ES-I3 (cell line): Measurements from ENCODE around the gene KRTAP4-12.
"Not testable (repeated sequence)": the region's sequence is repeated elsewhere in the genome, so short reads cannot be mapped to it uniquely, and the experiment has no call there.

Experiments used
- H3K36me3 ChIP-seq: 2 replicates; pipeline ENCODE4 v1.6.1; 2013; ENCODE audit warnings: mild to moderate bottlenecking, low read length, control low read depth, moderate library complexity; ENCODE audit not compliant: insufficient read depth
- H3K4me1 ChIP-seq: 2 replicates; pipeline ENCODE4 v1.6.1; 2013; ENCODE audit warnings: mild to moderate bottlenecking, control low read depth, low read length; ENCODE audit not compliant: insufficient read depth
- H3K9ac ChIP-seq: 2 replicates; pipeline ENCODE4 v1.6.1; 2013; ENCODE audit warnings: low read depth, mild to moderate bottlenecking, low read length, moderate library complexity
- H3K9me3 ChIP-seq: 2 replicates; pipeline ENCODE4 v1.6.1; 2013; ENCODE audit warnings: mild to moderate bottlenecking, low read length, moderate library complexity; ENCODE audit not compliant: control insufficient read depth, insufficient read depth

KRTAP4-12 gene

DNA sequence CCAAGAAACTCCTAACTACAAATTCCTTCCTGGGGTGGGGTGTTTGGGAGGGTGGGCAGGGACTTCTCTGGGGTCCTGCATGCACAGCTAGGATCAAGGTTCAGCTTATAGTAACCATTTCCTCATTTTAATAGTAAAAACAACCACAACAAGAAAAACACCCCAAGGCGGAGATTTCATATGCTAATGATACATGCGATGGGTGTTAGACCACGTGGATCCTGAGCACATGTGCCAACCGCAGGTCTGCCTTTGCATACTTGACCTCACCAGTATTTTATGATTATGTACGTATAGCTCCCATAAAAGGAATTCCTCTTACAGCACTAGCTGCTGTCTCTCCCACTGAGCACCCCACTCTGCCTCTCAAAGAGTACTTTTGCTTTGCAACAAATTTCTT lies 7.7 kb downstream of the KRTAP4-12 start:
- Histone ChIP-seq H3K4me1 (no peaks in the 10 kb centered on the region), H3K36me3 (no peaks in the 10 kb centered on the region), H3K9me3 (peaks cover 8% of the 10 kb centered on the region), H3K9ac (no peak overlapping the region)

DNA sequence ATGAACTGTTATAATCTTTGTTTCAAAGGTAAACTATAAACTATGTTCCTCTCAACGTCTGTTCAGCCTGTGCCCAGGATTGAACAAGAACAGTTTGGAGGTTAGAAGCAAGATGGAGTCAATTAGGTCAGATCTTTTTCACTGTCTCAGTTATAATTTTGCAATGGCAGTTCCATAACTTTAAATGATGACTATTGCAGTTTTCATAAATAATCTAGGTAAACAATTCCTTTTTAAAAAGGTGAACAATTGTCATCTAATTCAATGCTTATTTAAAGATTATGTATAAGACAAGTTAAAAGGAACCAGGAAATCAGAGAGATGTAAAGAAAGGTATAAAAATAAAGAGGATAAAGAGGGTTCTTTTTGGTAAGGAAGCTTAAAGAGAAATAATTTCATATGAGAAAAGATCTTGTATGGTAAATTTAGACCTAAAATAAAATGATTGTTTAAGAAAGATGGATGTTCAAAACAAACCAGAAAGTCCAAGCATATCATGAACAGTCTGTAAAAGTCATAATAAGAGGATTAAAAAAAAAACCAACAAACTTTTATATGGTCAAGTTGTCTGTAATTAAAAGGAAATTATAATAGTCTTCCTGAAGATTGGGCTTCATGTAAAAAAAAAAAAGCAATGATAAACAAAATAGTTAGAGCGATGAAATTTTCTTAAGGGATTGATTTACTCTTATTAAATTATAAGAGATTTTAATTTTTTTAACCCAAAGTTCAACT lies 12.7 kb downstream of the KRTAP4-12 start:
- H3K4me1 ChIP-seq, result no peaks in the 10 kb centered on the region
- no peak overlapping the region for H3K9ac ChIP-seq
- peaks cover 8% of the 10 kb centered on the region for H3K9me3 ChIP-seq
- no peaks in the 10 kb centered on the region for H3K36me3 ChIP-seq

DNA sequence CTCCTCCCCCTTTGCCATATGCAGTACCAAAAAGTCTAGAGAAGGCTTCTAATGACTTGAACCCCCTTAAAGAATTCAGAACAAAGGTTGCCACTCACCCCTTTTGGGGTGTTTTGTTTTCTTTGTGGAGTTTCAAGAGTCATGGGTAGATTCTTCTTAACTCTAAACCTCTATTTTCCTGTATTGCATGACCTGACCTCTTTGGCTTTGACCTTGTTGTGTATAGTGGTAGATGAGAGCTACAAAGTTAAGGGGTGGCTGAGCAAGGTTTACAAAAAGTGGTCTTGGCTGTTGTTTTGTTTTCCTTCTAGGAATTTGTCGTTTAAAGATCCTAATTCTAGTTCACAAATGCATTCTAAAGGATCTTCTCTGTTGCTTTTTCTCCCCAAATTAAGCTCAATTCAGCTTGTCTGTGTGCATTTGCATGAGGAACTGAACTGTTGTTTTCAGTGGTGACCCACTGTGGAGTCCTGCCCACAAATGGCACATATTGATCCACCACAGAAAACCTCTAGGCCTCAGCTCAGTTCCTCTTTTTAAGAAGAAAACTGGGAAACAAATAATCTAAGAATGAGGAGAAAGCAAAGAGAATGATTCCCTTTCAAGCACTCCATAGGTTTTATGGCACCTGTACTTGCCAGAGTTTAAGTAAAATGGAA lies 15.1 kb downstream of the KRTAP4-12 start:
- not testable (repeated sequence) for H3K4me1 ChIP-seq, H3K36me3 ChIP-seq, H3K9ac ChIP-seq, H3K9me3 ChIP-seq

DNA sequence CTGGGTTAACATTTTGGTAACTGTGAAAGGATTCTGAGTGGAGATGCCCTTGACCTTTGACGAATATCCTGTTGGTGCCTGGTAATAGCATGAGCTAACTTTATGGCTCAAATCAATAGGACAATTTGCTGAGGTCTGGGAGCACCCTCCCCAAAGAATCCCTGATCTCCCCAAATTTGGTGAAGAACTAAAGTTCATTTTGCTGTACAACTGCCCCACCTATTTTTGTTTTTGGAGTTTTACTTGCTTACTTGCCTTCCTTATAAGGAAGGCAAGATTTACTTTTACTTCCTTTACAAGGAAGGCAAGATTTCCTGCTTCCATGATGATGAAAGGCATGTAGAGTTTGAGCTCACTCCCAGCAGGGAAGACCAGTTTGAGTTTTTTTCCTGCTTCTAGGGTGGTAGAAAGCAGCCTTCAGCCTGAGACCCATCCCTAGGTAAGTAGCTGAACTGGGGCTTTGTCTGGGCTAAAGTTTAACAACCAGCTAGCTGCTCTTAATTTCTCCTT lies 16.0 kb downstream of the KRTAP4-12 start:
- no peak overlapping the region for H3K9ac ChIP-seq
- no peaks in the 10 kb centered on the region for H3K4me1 ChIP-seq
- H3K36me3 ChIP-seq, result no peaks in the 10 kb centered on the region
- peaks cover 4% of the 10 kb centered on the region for H3K9me3 ChIP-seq

DNA sequence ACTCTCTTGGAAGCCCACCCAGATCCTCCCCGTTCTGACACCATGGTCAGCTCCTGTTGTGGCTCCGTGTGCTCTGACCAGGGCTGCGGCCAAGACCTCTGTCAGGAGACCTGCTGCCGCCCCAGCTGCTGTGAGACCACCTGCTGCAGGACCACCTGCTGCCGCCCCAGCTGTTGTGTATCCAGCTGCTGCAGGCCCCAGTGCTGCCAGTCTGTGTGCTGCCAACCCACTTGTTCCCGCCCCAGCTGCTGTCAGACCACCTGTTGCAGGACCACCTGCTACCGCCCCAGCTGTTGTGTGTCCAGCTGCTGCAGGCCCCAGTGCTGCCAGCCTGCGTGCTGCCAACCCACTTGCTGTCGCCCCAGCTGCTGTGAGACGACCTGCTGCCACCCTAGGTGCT lies 18.6 kb downstream of the KRTAP4-12 start, which contains the start of gene KRTAP4-9:
KRTAP4-9 (plus strand) TSS at position 43 of the 400 bp plus-strand sequence; CDS start at position 43, 0 bp downstream.
- H3K9ac ChIP-seq, H3K9me3 ChIP-seq, H3K36me3 ChIP-seq, H3K4me1 ChIP-seq: not testable (repeated sequence)

DNA sequence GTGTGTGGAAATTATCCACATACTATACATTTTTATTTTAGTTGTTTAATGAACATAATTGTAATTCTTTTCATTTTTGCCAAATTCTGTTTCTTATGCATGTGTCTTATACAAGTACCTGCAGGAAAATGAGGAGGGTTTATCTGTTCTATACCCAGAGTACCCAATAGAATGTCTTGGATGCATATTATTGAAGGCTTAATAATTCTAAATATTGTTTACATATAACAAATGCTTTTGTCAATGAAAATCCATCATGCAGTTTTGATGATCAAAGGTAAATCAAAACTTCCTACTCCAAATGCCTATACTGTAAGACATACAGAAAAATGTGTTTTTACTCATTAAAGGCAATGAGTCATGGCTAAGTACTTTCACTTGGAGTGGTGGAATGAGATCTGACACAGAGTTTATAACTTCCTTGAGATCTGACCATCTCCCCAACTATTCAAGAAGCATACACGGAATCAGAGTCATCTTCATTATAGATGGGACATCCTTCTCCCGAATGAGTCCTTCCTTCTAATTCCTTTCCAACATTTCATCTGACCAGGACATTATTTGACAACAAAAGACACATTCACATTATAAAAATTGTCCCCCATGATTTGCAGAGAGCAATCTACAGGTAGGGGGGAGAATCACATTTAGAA lies 19.5 kb downstream of the KRTAP4-12 start:
- H3K4me1 ChIP-seq, H3K9me3 ChIP-seq, H3K36me3 ChIP-seq, H3K9ac ChIP-seq: not testable (repeated sequence)

DNA sequence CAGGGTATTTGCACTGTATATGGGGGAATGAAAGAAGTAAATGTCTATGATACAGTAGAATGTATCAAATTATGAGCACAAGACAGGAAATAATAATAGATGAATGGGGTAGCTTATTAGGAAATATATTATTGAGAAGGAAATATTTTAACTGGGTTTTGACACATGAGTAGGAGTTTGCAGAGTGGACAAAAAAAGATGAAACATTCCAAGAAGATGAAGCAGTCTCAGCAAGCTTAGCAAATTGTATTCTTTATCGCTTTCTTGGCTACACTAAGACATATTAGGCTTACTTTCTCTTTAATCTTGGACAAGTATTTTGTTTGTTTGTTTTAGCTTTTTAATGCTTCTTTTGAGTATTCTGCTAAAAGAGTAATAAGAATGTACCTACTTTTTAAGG lies 20.1 kb downstream of the KRTAP4-12 start:
- Histone ChIP-seq H3K9me3 (no peaks in the 10 kb centered on the region), H3K4me1 (no peaks in the 10 kb centered on the region), H3K36me3 (no peaks in the 10 kb centered on the region), H3K9ac (no peak overlapping the region)

DNA sequence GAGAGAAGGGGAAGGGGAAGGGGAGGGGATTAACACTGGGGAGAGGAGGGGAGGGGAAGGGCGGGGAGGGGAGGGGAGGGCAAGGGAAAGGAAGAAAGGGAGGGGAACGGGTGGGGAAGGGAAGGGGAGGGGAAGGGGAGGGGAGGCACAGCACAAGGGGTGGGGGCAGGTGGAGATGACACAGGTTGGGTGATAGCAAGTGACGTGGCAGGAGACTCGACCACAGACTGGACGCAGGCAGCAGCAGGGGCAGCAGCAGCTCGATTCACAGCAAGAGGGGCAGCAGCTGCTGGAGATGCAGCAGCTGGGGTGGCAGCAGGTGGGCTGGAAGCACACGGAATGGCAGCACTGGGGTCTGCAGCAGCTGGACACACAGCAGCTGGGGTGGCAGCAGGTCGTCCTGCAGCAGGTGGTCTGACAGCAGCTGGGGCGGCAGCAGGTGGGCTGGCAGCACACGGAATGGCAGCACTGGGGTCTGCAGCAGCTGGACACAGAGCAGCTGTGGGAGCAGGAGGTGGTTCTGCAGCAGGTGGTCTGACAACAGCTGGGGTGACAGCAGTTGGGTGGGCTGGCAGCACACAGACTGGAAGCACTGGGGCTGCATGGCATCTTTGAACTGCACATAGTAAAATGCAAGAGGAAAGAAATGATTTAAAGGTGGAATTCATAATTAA lies 22.3 kb downstream of the KRTAP4-12 start, which contains the start of gene KRTAP4-16:
KRTAP4-16 (minus strand) TSS at position 624 of the 674 bp plus-strand sequence; CDS start at position 624, 0 bp downstream.
- Histone ChIP-seq H3K9me3 (no peaks in the 10 kb centered on the region), H3K9ac (no peak within 1 kb of the TSS), H3K4me1 (no peaks in the 10 kb centered on the region), H3K36me3 (no peaks in the 10 kb centered on the region)

DNA sequence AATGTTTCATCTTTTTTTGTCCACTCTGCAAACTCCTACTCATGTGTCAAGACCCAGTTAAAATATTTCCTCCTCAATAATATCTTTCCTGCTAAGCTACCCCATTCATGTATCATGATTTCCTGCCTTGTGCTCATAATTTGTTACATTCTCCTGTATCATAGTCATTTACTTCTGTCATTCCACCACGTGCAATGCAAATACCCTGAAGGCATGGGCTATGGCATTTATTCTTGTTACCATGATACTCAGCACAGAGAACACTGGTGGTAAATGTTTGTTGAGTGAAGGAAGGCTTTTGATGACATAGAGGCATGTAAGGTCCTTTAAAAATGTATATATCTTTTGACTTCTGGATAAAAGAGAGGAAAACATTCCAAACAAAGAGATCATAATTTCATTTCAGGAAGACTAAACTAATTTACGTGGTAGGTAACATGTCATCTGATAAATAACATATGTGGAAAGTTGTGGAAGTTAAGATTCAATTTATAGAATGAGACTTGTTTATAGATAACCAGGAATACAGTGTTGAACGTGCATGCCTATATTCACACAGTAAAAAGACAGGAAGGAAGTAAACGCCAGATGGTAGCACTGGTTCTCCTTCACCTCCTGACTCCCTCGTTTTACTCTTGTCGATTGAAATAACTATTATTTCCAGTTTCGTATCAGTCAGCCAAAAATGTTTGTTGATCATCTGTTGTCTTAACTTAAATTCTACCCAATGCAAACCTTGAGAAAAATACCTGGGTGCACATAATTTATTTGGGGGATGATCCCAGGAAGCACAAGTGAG lies 24.1 kb downstream of the KRTAP4-12 start:
- H3K9ac ChIP-seq, H3K36me3 ChIP-seq, H3K4me1 ChIP-seq, H3K9me3 ChIP-seq: not testable (repeated sequence)

DNA sequence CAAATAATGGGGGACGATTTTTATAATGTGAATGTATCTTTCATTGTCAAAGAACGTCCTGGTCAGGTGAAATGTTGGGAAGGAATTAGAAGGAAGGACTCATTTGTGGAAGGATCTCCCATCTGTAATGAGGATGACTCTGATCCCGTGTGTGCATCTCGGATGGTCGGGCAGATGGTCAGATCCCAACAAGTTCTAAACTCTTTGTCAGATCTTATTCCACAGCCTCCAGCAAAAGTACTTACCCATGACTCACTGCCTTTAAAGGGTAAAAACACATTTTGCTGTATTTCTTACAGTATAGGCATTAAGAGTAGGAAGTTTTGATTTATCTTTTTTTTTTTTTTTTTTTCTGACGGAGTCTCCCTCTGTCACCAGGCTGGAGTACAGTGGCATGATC lies 25.5 kb downstream of the KRTAP4-12 start:
- H3K9ac ChIP-seq, result no peak overlapping the region
- no peaks in the 10 kb centered on the region for H3K4me1 ChIP-seq
- no peaks in the 10 kb centered on the region for H3K36me3 ChIP-seq
- H3K9me3 ChIP-seq, result no peaks in the 10 kb centered on the region

DNA sequence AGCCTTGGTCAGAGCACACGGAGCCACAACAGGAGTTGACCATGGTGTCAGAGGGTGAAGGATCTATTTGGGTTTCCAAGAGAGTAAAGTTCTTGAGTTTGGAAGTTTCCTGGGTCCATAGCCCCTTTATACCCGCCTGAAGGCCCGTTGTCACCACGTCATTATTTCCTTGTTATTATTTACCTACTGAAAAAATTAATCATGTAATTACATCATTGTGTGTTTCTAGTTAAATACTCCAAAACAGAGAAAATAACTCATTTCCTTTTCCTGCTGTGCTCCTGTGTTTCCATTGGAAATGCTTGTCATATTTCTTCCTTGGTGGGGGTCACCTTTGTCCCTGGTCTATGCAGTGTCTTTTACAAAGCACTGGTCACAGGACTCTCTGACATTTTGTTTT lies 25.9 kb downstream of the KRTAP4-12 start, which contains the start of gene KRTAP4-8:
KRTAP4-8 (minus strand) TSS at position 101 of the 400 bp plus-strand sequence; CDS start at position 43, 58 bp downstream.
- no peak within 1 kb of the TSS for H3K9ac ChIP-seq
- no peaks in the 10 kb centered on the region for H3K4me1 ChIP-seq
- H3K9me3 ChIP-seq, result no peaks in the 10 kb centered on the region
- no peaks in the 10 kb centered on the region for H3K36me3 ChIP-seq

DNA sequence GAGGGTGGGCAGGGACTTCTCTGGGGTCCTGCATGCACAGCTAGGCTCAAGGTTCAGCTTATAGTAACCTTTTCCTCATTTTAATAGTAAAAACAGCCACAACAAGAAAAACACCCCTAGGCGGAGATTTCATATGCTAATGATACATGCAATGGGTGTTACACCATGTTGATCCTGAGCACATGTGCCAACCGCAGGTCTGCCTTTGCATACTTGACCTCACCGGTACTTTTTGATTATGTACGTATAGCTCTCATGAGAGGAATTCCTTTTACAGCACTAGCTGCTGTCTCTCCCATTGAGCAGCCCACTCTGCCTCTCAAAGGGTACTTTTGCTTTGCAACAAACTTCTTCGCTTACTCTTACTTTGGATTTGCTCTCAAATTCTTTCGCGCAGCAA lies 27.9 kb downstream of the KRTAP4-12 start:
- Histone ChIP-seq H3K36me3 (no peaks in the 10 kb centered on the region), H3K9me3 (no peaks in the 10 kb centered on the region), H3K4me1 (no peaks in the 10 kb centered on the region), H3K9ac (no peak overlapping the region)

DNA sequence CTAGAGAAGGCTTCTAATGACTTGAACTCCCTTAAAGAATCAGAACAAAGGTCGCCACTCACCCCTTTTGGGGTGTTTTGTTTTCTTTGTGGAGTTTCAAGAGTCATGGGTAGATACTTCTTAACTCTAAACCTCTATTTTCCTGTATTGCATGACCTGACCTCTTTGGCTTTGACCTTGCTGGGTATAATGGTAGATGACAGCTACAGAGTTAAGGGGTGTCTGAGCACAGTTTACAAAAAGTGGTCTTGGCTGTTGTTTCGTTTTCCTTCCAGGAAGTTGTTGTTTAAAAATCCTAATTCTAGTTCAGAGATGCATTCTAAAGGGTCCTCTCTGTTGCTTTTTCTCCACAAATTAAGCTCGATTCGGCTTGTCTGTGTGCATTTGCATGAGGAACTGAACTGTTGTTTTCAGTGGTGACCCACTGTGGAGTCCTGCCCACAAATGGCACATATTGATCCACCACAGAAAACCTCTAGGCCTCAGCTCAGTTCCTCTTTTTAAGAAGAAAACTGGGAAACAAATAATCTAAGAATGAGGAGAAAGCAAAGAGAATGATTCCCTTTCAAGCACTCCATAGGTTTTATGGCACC lies 35.1 kb downstream of the KRTAP4-12 start:
- not testable (repeated sequence) for H3K36me3 ChIP-seq, H3K4me1 ChIP-seq, H3K9ac ChIP-seq, H3K9me3 ChIP-seq
